GM12892 (cell line): ENCODE data around the gene EVPL.

Experiments
- POLR2A ChIP-seq: IDR thresholded peaks from 2 replicates; pipeline ENCODE4 v1.6.1; 2011; ENCODE audit warnings: low read depth, low read length, control low read depth
- POLR2AphosphoS5 ChIP-seq: IDR thresholded peaks from 2 replicates; pipeline ENCODE4 v1.6.1; 2011; ENCODE audit warnings: low read depth, low read length, control low read depth
- TAF1 ChIP-seq: IDR thresholded peaks from 2 replicates; pipeline ENCODE4 v1.6.1; 2011; ENCODE audit warnings: low read depth, mild to moderate bottlenecking, control low read depth, low read length, borderline replicate concordance

GRCh38 chr17:75978938-75979704 lies 48.0 kb downstream of the EVPL start, which contains the start of the genes ACOX1 and TEN1:
- TF ChIP-seq POLR2AphosphoS5 (peak; percentile 95), POLR2A (peak; percentile 89), TAF1 (peak; percentile 97)
